NCI-H1930 (cell line): ENCODE measurements around the gene ETV1.

Source experiments
- DNase-seq, 2 experiments: peaks; one replicate each; lab custom pipeline; 2025; lab: John Stamatoyannopoulos, UW

ETV1 gene

GRCh38 chr7:13987395-13987794 is 2.1 kb downstream of the ETV1 start:
- no peak for DNase-seq

- no peak for DNase-seq
Observed at GRCh38 chr7:13986208-13986607, 3.3 kb downstream of the ETV1 start.

- DNase-seq, result no peak
Observed at GRCh38 chr7:13984831-13985685, 4.4 kb downstream of the ETV1 start.

GRCh38 chr7:13984061-13984460 is 5.4 kb downstream of the ETV1 start:
- DNase-seq, result no peak

- DNase-seq, result no peak
Observed at GRCh38 chr7:13982940-13983677, 6.4 kb downstream of the ETV1 start.

- no peak for DNase-seq
Observed at GRCh38 chr7:13981070-13981469, 8.4 kb downstream of the ETV1 start.

GRCh38 chr7:13980474-13980873 is 9.0 kb downstream of the ETV1 start:
- no peak for DNase-seq

- DNase-seq, result no peak
Observed at GRCh38 chr7:13979671-13980435, 9.6 kb downstream of the ETV1 start.

GRCh38 chr7:13976594-13976993 is 12.9 kb downstream of the ETV1 start:
- DNase-seq, result no peak

GRCh38 chr7:13965077-13965476 is 24.4 kb downstream of the ETV1 start:
- no peak for DNase-seq

GRCh38 chr7:13963925-13964324 is 25.5 kb downstream of the ETV1 start:
- no peak for DNase-seq

GRCh38 chr7:13955494-13955893 is 34.0 kb downstream of the ETV1 start:
- no peak for DNase-seq

- DNase-seq, result no peak
Observed at GRCh38 chr7:13953368-13953767, 36.1 kb downstream of the ETV1 start.

- no peak for DNase-seq
Observed at GRCh38 chr7:13952921-13953320, 36.5 kb downstream of the ETV1 start.

GRCh38 chr7:13949939-13950338 is 39.5 kb downstream of the ETV1 start:
- no peak for DNase-seq

- peak; percentile 19 to 24 for DNase-seq
Observed at GRCh38 chr7:13949445-13949844, 40.0 kb downstream of the ETV1 start.

GRCh38 chr7:13948019-13948801 is 41.3 kb downstream of the ETV1 start:
- no peak for DNase-seq

- no peak for DNase-seq
Observed at GRCh38 chr7:13947535-13947934, 41.9 kb downstream of the ETV1 start.

GRCh38 chr7:13946181-13946580 is 43.3 kb downstream of the ETV1 start:
- no peak for DNase-seq

GRCh38 chr7:13945670-13946069 is 43.8 kb downstream of the ETV1 start:
- DNase-seq, result no peak

GRCh38 chr7:13933536-13933935 is 55.9 kb downstream of the ETV1 start:
- DNase-seq, result no peak

- DNase-seq, result no peak
Observed at GRCh38 chr7:13933091-13933490, 56.4 kb downstream of the ETV1 start.
